Measurements from ENCODE around the gene DRAXIN.

Gene DRAXIN

GRCh38 chr1:11680270-11681070 lies 11.0 kb upstream of the DRAXIN start:
- Histone ChIP-seq H2AFZ (ENCODE audit: low read length) (peak overlapping the region; percentile 99), H3K27ac (ENCODE audit: low read length) (peak overlapping the region; percentile 36; the same call in 1 of the 2 replicates)
- no peak for DNase-seq

GRCh38 chr1:11681071-11681771 lies 10.3 kb upstream of the DRAXIN start, which contains the start of gene MAD2L2:
Gene MAD2L2 (minus strand): TSS chr1:11681148. CDS start chr1:11680601, 547 bp downstream.
- Histone ChIP-seq H2AFZ (ENCODE audit: low read length) (peak within 1 kb of the TSS; percentile 99), H3F3A (ENCODE audit: insufficient read depth, low read length) (peaks cover 9% of the 10 kb centered on the region), H4K20me1 (ENCODE audit: insufficient read depth, low read length) (no peaks in the 10 kb centered on the region), H3K36me3 (replicated peaks; ENCODE audit: insufficient read depth, low read length) (no peaks in the 10 kb centered on the region), H3K79me2 (ENCODE audit: low read length) (peaks cover 7% of the 10 kb centered on the region), H3K9me3 (replicated peaks; ENCODE audit: insufficient read depth, low read length) (no peaks in the 10 kb centered on the region), H3K27me3 (replicated peaks; ENCODE audit: insufficient read depth, low read length) (peaks cover 18% of the 10 kb centered on the region), H3K4me1 (ENCODE audit: low read length) (no peaks in the 10 kb centered on the region), H3K9me2 (replicated peaks; ENCODE audit: insufficient read depth, low read length) (no peaks in the 10 kb centered on the region), H3K4me2 (ENCODE audit: low read depth, low read length) (peak within 1 kb of the TSS; percentile 99), H3K9ac (ENCODE audit: low read length) (peak within 1 kb of the TSS; percentile 86), H3K27ac (ENCODE audit: low read length) (peak within 1 kb of the TSS; percentile 36; the same call in 1 of the 2 replicates), H3K4me3 (ENCODE audit: low read length) (peak within 1 kb of the TSS; percentile 99)
- peak; percentile 86 for DNase-seq
- TF ChIP-seq CTCF (IDR thresholded peaks at IDR 0.05; ENCODE audit: low read length), result no peak
- no peak for TF ChIP-seq EZH2 (optimal IDR thresholded peaks at IDR 0.05; ENCODE audit: low read depth, low read length)
- no peak for TF ChIP-seq EZH2phosphoT487 (IDR thresholded peaks at IDR 0.05; ENCODE audit: low read length)

More at GRCh38 chr1:11680270-11681070, 11.0 kb upstream of the DRAXIN start:
- TF ChIP-seq EZH2phosphoT487 (IDR thresholded peaks at IDR 0.05; ENCODE audit: low read length), result no peak
- TF ChIP-seq EZH2 (optimal IDR thresholded peaks at IDR 0.05; ENCODE audit: low read depth, low read length), result no peak
- TF ChIP-seq CTCF (IDR thresholded peaks at IDR 0.05; ENCODE audit: low read length), result no peak
- Histone ChIP-seq H3K36me3 (replicated peaks; ENCODE audit: insufficient read depth, low read length) (no peaks in the 10 kb centered on the region), H4K20me1 (ENCODE audit: insufficient read depth, low read length) (no peaks in the 10 kb centered on the region), H3K9me2 (replicated peaks; ENCODE audit: insufficient read depth, low read length) (no peaks in the 10 kb centered on the region), H3K27me3 (replicated peaks; ENCODE audit: insufficient read depth, low read length) (peaks cover 15% of the 10 kb centered on the region), H3K9me3 (replicated peaks; ENCODE audit: insufficient read depth, low read length) (no peaks in the 10 kb centered on the region), H3K4me3 (ENCODE audit: low read length) (peak overlapping the region; percentile 99), H3K4me2 (ENCODE audit: low read depth, low read length) (peak overlapping the region; percentile 99), H3K79me2 (ENCODE audit: low read length) (peaks cover 7% of the 10 kb centered on the region), H3F3A (ENCODE audit: insufficient read depth, low read length) (peaks cover 9% of the 10 kb centered on the region), H3K4me1 (ENCODE audit: low read length) (no peaks in the 10 kb centered on the region), H3K9ac (ENCODE audit: low read length) (peak overlapping the region; percentile 86)

GRCh38 chr1:11682287-11682771 lies 9.2 kb upstream of the DRAXIN start:
- no peaks in the 10 kb centered on the region for H3K4me1 ChIP-seq (ENCODE audit: low read length)

More at GRCh38 chr1:11682287-11682771, 9.2 kb upstream of the DRAXIN start:
- no peaks in the 10 kb centered on the region for H4K20me1 ChIP-seq (ENCODE audit: insufficient read depth, low read length)
- H3K4me3 ChIP-seq (ENCODE audit: low read length), result no peak overlapping the region
- DNase-seq, result no peak
- H3F3A ChIP-seq (ENCODE audit: insufficient read depth, low read length), result peaks cover 9% of the 10 kb centered on the region
- H3K27me3 ChIP-seq (replicated peaks; ENCODE audit: insufficient read depth, low read length), result peaks cover 21% of the 10 kb centered on the region
- H3K27ac ChIP-seq (ENCODE audit: low read length), result no peak overlapping the region
- no peaks in the 10 kb centered on the region for H3K36me3 ChIP-seq (replicated peaks; ENCODE audit: insufficient read depth, low read length)
- H3K9me2 ChIP-seq (replicated peaks; ENCODE audit: insufficient read depth, low read length), result no peaks in the 10 kb centered on the region
- H3K79me2 ChIP-seq (ENCODE audit: low read length), result peaks cover 7% of the 10 kb centered on the region
- H3K9ac ChIP-seq (ENCODE audit: low read length), result no peak overlapping the region
- peak overlapping the region; percentile 92; the same call in 1 of the 2 replicates for H3K4me2 ChIP-seq (ENCODE audit: low read depth, low read length)
- no peaks in the 10 kb centered on the region for H3K9me3 ChIP-seq (replicated peaks; ENCODE audit: insufficient read depth, low read length)
- TF ChIP-seq CTCF (IDR thresholded peaks at IDR 0.05; ENCODE audit: low read length) (no peak), EZH2phosphoT487 (IDR thresholded peaks at IDR 0.05; ENCODE audit: low read length) (no peak), EZH2 (optimal IDR thresholded peaks at IDR 0.05; ENCODE audit: low read depth, low read length) (no peak)
- H2AFZ ChIP-seq (ENCODE audit: low read length), result peak overlapping the region; percentile 99; the same call in 1 of the 2 replicates

All from MM.1S (cell line).